Heart left ventricle (tissue), 13 donors: Measurements from ENCODE around the gene VWA3A.

Experiments used
- POLR2A ChIP-seq, 2 donors: fragments of 450-650 bp; IDR thresholded peaks; one replicate each; pipeline ENCODE4 v1.6.1; 2017; ENCODE audit warnings: antibody characterized with exemption in 2 of 2, mild to moderate bottlenecking in 2 of 2, moderate library complexity in 2 of 2
- TF ChIP-seq, protein P1 (sequence below), 12 donors: fragments of 200-600 bp; sonication (generic) in 4 of 12; IDR thresholded peaks; one replicate each; pipeline versions ENCODE4 v1.5.0 to v1.8.0; 2018 to 2022; ENCODE audit warnings: antibody characterized with exemption in 12 of 12, mild to moderate bottlenecking in 5 of 12
- donor health status: ischemic (EF 13 %, LVEDD 7.1; RV severe dilation, severe dysfunction).
- donor health status: DM: no; HTN: yes; CAD: no.
- donor health status: DM: no; HTN: no; CAD: no.
- donor health status: ischemic (EF 25% LVEDD 6.9; RV normal size, moderate dysfunction).
- donor health status: ischemic (EF 25% LVEDD 5.7; RV mildly dilated, moderate dysfunction).
- donor health status: ischemic (EF 35%, LVEDD 5.7; RV mildly dilated, moderate dysfunction).
- donor health status: nonischemic (EF 11% LVEDD 7.7; RV severe dilation, severe dysfunction).
- donor health status: DM: yes; HTN: yes; CAD: no.
- donor health status: PGD.
- donor health status: ischemic (EF 29% LVEDD 5.4; RV normal size, mild dysfunction).
- donor health status: nonischemic (EF 23%, LVEDD 6.1; RV moderate dilation, normal function).

DNA sequence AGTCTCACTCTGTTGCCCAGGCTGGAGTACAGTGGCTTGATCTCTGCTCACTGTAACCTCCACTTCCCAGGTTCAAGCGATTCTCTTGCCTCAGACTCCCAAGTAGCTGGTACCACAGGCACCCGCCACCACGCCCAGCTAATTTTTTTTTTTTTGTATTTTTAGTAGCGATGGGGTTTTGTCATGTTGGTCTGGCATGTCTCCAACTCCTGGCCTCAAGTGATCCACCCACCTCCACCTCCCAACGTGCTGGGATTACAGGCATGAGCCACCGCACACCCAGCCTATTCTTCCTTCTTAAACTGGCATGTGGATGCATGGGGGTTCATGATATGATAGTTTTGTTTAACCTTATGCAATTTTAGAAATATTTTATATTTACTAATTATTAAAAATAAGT is 39.4 kb upstream of the VWA3A start:
- TF ChIP-seq, protein P1, sequence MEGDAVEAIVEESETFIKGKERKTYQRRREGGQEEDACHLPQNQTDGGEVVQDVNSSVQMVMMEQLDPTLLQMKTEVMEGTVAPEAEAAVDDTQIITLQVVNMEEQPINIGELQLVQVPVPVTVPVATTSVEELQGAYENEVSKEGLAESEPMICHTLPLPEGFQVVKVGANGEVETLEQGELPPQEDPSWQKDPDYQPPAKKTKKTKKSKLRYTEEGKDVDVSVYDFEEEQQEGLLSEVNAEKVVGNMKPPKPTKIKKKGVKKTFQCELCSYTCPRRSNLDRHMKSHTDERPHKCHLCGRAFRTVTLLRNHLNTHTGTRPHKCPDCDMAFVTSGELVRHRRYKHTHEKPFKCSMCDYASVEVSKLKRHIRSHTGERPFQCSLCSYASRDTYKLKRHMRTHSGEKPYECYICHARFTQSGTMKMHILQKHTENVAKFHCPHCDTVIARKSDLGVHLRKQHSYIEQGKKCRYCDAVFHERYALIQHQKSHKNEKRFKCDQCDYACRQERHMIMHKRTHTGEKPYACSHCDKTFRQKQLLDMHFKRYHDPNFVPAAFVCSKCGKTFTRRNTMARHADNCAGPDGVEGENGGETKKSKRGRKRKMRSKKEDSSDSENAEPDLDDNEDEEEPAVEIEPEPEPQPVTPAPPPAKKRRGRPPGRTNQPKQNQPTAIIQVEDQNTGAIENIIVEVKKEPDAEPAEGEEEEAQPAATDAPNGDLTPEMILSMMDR (IDR thresholded peaks at IDR 0.05), result no peak
- TF ChIP-seq POLR2A (IDR thresholded peaks at IDR 0.05), result no peak
